CD4-positive, alpha-beta T cell treated with Interleukin-17A for 1 hour (primary cell): ENCODE measurements around the gene HOXA3.

ENCODE experiments used
- DNase-seq: peaks from one replicate; pipeline ENCODE4 v3.0.0-alpha.2; 2020

HOXA3 gene

DNA sequence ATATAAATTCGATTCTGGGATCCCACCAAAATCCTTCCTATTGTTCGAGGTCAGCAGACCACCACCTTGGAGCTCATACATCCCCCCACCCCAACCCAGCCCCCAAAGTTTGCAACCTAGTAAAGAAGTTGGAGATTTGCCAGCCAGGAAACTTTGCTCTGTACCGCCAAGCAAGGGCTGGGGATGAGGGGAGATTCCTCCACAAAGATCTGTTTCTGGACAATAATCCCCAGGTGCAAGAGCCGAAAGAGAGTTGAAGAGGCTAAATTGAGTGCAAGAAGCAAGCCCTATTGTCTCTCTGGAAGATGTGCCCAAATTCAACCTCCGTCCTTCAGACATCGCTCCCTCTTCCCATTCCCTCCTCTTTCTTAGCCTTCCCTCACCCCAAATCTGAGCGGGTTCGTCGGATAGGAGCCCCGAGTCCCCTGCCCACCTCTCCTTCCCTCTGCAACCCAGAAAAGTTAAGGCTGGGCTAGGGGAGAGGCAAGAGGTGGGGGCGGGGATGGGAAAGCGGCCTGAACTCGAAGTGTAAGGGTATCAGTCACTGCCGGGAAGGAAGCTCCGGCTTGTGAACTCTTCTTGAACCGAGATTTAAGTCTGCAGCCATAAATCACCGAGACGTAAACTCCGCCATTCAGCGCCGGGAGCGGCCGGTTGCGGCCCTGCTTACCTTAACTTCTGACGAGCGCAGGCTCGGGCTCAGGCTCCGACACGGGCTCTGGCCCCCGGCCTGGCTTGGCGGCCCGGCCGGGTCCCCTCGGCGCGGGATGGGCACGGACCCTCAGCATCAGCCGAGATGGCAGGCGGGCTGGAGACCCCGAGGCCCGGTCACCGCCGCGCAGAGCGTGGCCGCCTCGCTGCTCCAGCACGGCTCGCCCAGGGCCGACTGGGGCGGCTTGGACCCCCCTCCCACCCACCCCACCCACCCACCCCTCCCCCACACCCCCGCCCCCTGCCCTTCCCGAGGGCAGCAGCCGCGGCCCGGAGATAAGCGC lies 39.1 kb downstream of the HOXA3 start:
- DNase-seq, result no peak

DNA sequence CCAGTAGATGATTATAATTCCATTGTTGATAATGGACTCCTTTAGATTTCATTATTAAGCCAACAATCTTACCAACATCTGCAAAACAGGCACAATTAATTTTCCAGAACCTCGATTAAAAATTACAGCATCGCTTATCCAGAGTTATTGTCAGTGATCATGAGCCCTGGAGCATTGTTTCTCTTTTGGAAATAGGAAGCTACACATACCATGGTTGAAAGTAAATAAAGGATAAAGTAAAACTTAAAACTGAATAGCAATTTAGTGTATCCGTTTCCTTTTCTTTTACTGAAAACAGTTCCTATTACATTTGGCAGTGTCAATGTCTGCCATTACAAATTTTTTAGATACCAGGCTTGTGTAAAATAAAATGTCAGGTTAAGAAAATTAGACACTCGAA lies 40.0 kb downstream of the HOXA3 start:
- DNase-seq, result no peak

DNA sequence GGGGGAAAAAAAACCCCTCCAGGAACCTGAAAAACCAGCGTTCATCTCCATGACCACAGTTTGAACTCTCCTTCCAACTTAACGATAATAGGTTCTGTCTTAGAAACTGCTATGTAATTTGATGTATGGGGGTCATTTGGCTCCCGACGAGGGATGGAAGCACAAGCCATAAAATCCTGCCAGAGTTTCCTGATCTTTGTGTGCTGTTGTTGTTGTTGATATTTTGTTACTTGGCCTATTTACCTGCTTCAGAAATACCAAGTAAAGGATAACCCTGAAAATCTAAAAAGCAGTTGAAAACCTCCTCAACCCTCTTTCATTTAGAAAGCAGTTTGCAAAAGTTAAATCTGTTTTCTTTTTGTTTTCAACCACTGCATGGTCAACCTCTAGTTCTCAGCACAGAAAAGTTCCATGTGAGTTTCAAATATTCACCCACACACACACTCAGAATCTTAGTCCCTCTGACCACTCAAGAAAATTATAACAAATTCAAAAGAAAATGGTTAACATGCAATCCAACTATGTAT lies 40.6 kb downstream of the HOXA3 start:
- no peak for DNase-seq

DNA sequence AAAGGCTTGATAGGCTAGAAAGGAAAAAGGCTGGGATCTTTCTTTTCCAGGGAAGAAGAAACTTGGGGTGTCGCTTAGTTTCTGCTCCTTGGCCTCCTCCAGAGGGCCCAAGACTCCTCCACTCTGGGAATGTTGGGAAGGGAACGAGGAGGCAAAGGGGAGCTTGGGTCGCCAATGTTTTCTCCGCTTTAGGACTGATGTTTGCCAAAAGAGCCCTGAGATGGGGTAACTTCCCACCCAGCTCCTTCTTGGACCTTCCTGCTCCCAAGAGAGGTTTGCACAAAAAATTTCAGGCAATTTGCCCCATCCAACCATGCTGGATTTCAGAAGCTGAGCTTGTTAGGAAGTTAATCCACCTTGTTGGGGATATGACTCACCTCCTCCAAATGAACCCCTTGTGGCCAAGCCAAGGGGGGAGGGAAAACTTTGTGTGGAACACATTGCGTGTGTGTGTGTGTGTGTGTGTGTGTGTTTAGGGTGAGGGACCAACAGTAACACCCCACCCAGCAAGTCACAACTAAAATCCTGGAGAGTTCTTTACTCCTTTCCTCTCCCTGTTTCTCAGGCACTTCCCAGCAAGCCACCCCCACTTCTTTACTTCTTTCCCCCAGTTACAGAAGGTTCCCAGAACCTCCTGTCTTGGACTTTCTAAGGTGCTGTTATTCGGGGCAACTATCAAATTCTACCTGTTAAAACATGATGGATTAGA lies 41.2 kb downstream of the HOXA3 start:
- no peak for DNase-seq

DNA sequence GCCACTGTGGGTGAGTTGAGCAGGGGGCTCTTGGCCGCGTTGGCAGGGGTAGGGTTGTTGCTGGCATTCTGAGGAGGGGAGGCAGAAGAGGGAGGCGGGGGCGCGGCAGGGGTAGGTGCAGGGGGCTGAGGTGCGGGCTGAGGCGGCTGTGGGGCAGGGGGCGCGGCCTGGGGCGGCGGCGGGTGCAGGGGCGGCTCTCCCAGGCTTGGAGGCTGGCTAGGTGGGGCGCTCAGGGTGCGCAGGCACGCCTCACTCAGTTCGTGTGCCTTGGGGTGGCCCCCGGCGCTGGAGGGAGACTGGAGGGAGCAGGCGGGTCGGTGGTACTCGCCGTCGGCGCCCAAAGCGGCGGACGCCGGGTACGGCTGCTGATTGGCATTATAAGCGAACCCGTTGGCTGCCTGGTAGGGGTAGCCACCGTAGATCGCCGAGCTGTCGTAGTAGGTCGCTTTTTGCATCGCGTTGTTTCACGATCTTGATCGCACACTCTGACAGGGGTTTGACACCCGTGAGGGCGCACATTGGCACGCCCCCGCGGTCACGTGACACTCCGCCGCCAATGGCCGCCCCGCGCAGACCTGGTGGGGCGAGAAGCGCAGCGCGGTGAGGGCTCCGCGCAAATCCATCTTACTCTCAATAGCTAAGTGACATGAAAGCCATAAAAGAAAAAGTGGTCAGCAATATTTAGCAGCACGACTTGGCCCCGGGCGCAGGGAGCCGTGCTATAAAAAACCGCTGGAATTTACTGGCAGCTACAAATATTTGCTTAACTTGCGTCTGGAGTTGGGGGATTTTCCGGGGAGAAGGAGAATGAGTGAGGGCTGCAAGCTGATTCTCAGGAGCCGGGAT lies 42.0 kb downstream of the HOXA3 start:
- no peak for DNase-seq

DNA sequence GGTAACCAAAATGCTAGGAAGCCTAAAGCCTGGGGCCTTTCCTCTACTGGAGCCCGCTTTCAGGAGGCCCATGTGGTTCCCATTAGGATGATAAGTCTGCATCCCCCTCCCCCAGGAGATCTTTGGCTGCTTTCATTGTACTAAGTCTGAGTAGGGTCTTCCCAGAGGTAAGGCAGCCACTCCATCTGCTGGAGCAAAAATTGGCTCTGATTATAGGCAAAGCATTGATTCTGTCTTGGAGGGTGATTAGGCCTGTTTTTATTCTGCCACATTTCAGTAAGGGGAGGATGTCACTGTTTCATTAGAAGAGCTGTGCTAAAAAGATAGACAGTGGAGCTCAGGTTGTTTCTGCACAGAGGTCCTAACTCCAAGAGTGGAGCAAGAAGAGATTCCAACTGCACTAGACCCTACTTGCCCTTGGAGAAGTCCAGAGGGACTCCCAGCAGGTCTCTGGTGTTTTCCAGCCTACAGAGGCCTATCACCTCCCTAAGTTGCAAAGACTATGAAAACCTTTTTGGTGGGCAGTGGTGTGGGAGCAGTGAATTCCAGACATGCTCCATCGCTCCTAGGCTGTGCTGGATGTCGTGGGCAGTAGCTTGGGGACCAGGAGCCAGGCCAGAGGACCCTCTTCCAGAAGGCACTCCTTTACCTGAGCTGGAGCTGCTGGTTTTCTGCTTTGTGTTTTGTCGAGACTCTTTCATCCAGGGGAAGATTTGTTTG lies 42.8 kb downstream of the HOXA3 start:
- DNase-seq, result no peak

DNA sequence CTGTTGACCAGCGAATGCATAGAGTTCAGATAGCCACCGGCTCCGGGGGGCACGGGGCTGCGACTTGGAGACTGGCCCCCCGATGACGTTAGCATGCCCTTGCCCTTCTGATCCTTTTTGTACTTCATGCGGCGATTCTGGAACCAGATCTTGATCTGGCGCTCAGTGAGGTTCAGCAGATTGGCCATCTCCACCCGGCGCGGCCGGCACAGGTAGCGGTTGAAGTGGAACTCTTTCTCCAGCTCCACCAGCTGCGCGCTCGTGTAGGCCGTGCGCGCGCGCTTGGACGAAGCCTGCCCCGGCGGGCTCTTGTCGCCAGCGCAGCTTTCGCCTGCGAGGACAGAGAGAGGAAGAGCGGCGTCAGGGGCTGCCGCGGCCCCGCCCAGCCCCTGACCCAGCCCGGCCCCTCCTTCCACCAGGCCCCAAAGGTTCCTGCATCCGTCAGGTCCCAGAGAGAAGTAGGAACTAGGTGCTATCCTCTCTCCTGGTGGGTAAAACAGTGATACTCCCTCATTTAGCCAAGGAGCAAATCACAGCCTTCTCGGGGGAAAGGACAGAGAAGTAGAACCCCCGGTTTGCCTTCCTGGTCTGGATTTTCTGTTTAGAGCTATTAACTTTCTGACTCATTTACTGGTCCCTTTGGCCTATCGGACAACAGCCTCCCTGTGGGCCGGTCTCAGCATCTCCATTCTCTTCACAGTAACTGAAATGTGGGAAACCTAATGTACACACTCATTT lies 43.8 kb downstream of the HOXA3 start:
- no peak for DNase-seq

DNA sequence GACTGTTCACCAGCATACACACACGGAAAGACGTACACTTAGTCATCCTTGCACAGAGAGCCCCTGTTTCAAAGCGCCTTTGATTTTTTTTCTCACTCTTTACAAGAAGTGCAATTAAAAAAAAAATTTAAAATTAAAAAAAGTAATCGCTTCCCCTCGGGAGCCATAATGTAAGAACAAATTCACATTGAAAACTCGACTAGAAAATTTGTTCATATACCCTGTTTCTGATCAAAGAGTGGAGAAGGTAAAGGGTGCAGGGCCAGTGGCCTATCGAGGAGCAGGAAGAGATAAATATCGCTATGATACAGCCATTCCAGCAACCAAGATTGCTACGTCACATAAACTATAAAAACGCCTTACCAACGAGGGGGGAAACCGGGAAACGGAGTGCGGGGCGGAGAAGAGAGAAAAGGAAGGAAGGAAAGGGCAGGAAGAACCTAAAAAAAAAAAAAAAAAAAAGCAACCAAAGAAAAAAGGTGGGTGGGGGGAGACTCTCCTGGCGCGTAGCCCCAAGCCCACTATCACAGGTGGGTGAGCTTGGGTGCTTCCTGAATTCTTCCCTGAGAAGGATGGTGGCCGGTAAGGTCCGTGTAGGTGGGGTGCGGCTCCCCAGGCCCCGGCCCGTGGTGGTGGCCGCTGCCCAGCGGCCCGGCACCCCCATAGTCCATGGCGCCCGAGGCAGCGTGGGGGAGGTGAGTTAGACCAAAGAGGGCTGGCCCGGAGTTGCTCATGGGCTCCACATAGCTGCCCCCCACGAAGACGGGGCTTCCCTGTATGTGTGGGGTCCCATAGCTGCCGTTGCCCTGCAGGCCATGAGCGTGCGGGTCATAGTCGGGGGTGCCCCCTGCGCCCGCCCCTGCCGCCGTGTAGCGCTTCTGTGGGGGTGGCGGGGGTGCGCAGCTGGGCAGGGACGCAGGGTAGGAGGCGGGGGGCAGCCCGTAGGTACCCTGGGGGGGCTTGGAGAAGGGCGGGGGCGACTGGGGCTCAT lies 44.7 kb downstream of the HOXA3 start:
- DNase-seq, result no peak

DNA sequence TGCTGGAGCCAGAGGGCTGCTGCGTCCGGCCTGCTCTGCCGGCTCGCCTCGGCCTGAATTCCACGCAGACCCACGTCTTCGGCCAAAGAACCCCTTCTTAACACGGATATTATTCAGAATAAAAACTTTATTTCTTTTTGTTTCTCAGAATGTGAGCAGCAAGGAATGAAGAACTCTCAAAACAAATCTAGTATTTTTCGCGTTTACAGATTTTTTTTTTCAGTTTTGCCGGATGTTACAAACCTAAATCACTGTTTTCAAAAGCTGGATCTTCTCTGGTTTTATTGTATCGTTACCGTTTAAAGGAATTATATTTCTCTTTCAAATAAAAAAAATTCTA lies 45.5 kb downstream of the HOXA3 start:
- DNase-seq, result no peak

DNA sequence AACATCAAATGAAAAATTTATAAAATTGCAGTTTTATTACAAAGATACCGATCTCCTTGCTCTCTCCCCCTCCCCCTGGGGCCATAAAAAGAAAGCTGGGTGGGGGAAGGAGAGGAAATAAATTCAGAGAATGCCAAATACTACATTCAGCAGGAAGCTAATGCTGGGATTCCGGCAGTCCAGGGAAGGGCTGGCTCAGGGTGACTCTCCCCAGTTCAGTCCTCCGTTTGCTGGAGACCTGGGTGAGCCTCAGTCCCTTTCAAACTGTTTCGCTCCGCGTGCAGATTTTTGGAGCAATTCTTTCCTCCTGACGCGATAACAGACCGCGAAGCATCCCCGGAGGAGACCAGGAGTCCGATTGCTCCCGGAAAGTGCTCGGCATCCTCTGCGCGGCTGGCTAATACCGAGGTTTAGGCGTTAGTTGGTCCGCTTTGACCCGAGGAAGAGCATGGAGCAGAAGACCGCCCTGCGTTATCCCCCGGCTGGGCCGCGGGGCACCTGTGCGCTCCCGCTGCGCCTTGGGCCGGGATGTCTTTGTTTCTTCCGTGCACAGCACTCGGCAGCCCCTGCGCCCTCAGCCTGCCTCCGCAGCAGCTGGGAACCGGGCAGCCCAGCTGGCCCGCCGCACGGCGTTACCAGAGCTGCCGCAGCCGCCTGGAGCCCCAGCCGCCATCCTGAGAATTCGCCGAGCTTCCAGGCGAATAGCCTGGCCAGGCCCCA lies 46.0 kb downstream of the HOXA3 start:
- DNase-seq, result no peak

DNA sequence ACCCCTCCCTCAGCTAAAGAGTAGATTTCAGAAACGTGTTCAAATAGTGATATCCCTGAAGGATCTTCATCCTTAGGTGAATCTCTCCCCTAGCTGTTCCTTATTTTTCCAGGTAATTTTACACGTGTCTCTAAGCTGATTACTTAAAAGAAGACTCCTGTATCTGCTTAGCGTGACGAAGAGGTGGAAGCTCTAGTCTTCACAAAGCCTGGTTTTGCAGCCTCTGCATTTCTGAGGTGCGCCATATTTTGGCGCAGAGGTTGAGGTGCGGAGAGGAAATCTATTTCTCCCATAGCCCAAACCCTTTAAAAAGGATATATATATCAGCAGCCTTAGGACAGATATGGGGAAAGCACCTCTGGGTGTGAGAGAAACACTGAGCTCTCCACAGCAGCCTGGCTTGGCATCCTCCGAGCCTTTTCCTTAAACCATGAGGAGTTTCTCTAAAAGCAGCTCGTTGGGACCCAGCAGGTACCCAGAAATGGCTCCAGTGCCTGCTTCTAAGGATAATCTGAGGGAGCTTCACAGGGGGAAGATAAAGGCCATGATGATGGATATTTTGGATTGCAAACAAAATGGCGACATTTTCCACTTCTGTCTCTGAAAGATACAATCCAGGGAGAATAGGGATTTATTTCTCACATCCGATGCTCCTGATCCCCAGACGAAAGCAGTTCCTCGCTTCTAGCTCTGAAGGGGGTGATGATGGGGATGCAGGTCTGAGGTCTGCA lies 46.9 kb downstream of the HOXA3 start:
- no peak for DNase-seq

DNA sequence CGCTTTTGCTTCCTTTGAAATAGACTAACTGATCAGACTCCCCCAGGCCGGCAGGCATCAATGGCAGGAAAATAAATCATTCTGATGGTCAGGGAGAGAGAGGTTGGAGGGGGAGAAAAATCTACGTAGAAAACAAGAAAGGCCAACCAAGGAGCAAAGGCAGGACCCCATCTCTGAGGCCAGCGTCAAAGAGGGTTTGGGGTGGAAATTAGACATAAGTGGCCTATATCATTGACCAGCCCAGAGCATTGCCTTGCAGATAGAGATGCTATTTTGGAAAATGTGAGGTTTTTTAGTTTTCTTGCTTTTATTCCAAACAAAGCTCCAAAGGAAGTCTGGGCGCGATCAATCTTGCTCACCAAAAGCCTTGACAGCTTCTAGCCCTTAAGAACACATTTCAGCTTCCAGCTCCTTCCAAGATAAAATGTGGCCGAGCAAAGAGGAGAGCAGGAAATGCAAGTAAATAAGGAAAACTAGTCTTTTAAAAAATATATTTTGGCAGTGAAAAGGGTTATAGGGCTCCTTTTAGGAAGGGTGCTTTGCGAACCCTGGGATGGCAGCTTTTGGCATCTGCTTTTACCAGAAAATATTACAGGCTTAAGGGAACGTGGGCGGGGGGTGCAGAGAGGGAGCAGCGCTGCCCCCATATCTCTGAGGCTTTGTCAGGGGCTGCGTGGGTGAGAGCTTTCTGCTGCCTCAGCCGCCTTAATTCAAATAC lies 47.9 kb downstream of the HOXA3 start:
- DNase-seq, result no peak

DNA sequence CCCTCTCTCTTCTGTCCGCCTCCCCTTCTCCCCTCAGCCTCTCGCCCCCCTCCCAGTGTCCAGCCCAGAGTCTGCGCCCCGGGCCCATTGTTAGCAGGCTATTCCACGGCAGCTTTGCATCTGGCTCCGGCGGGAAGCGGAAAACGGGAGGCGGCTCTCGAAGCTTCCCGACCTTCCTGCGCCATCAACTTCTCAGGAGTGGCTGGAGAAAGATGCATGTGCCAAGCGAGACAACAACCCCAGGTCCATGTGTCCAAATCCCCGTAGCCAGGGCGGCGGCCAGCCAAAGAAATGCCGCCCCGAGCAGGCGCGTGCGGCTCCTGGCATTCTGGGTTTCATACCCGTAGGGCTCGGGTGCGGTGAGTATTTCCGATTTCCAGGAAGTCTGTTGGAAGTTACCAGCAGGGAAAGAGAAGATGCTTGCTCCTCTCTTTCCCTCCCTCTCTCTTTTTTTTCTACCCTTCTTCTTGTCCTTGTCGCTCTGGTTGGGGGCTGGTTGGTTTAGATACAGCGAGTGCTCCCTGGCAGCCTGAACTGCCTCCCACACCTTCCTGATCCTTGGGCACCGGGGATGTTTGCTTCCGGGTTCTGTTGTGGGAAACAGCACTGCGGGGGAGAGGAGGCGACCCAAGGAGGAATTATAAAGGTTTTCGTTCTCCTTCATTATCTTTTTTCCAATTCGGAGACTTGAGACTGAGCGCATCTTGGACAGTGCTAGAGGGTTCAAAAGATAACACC lies 48.7 kb downstream of the HOXA3 start:
- no peak for DNase-seq

DNA sequence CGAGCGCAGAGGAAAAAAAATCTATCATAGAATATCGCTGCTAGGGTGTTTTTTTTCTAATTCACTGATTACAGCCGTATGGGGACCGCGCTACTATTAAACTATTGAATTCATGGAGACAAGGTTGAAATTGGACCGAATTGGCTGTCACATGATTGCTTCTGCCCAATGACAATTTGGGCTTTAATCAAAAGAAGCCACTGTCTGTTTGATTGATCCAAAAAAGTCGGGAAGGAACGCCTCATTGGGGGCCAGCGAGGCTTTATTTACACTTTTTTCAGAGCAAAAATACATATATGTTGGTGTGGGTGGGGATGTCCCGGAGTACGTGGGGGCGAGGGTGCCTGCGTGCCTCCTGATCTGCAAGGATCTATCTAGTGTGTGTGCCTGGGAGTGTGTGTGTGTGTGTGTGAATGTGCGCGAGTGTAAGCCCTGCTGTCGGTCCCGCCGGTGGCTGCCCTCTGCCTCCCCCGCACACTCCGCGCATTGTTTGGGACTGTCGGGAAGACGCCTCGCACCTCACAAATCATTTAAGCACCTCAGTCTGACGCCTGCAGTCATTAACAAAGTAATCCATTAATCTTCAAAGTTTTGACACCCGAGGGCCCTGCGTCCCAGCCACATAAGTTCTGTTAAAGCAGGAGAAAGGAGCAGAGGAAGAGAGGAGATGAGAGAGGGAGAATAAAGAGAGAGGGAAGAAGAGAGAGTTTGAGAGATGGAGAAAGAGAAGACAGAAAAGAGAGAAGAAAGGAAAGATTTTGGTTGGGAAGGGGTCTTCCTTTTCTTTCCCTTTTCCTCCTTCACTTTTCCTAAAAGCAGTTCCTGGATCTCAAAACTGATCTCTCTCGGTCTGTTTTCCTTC lies 49.6 kb downstream of the HOXA3 start, which contains the start of gene HOXA2:
Gene HOXA2, minus strand, starts transcription at position 103 of the 862 bp plus-strand sequence. CDS start 183 bp downstream, outside the sequence.
- DNase-seq, result no peak

DNA sequence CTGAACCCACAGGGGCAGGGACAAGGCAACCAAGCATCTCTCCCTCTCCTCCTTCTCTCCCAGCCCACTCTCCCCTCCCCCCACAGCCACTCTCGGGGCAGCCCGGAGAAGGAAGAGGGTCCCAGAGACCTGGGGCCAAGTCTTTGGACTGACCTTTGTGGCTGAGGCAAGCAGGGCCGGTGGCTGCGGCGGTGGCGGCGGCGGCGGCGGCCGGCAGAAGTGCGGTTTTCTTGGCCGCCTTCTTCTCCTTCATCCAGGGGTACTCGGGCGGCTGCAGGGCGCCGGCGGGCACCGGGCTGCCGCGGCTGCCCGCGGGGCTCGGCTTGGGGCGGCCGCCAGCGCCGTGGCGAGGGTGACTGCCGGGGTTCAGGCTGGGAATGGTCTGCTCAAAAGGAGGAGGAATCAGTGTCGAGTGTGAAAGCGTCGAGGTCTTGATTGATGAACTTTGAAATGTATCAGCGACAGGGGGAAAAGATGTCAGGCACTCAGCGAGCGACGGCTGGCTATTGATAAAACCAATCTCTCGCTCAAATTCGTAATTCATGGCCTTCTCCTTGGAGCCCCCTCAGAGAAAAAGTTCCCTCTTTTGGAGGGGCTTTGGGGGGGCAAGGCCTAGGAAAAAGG lies 50.3 kb downstream of the HOXA3 start:
- DNase-seq, result no peak
